ENCODE measurements around the gene JAGN1.
"Not testable (repeated sequence)": the region's sequence is repeated elsewhere in the genome, so short reads cannot be mapped to it uniquely, and the experiment has no call there.

JAGN1 gene

DNA sequence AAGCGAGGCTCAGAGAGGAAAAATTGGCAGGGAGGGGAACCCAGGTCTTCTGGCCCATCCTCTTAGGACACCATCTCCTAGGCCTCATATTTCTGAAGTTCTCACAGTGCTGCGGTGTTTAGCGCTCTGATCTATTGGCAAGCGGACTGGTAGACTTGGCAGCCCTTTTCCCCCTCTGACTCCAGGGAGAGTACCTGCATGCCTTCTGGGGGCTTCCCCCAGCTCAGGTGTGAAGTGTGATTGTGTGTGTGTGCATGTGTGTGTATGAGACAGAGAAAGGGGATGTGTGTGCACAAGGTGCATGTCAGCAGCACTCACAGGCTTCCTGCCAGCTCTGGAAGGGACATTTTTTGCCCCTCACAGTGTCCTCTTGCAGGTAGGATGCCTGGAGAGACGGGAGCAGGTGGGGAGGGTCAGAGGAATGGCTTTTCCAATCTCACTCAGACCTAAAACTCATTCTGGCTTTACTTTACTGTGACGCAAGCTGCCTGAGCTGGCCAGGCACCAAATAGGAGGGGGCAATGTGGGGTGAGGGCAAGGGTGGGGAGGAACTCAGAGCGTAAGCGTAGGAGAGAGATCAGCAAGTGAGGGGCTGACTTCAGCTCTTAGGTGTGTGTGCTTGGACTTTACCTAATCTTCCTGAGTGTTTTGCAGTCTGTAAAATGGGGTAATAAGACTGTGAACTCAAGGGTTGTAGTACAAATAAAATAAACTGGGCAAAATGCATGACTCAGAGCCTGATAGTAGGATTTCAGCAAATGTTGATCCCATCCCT, 8.2 kb downstream of the JAGN1 start:
- in situ Hi-C loops (cut with HindIII; ENCODE audit: low sequenced_read_pairs), result no loop called here
- DNase-seq (ENCODE audit: low read depth, low spot score), result no peak
- no peak overlapping the region for H3K4me3 ChIP-seq (ENCODE audit: low read depth, low read length)
- TF ChIP-seq, protein P1, sequence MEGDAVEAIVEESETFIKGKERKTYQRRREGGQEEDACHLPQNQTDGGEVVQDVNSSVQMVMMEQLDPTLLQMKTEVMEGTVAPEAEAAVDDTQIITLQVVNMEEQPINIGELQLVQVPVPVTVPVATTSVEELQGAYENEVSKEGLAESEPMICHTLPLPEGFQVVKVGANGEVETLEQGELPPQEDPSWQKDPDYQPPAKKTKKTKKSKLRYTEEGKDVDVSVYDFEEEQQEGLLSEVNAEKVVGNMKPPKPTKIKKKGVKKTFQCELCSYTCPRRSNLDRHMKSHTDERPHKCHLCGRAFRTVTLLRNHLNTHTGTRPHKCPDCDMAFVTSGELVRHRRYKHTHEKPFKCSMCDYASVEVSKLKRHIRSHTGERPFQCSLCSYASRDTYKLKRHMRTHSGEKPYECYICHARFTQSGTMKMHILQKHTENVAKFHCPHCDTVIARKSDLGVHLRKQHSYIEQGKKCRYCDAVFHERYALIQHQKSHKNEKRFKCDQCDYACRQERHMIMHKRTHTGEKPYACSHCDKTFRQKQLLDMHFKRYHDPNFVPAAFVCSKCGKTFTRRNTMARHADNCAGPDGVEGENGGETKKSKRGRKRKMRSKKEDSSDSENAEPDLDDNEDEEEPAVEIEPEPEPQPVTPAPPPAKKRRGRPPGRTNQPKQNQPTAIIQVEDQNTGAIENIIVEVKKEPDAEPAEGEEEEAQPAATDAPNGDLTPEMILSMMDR (IDR thresholded peaks at IDR 0.05; ENCODE audit: low read depth, low read length), result no peak

DNA sequence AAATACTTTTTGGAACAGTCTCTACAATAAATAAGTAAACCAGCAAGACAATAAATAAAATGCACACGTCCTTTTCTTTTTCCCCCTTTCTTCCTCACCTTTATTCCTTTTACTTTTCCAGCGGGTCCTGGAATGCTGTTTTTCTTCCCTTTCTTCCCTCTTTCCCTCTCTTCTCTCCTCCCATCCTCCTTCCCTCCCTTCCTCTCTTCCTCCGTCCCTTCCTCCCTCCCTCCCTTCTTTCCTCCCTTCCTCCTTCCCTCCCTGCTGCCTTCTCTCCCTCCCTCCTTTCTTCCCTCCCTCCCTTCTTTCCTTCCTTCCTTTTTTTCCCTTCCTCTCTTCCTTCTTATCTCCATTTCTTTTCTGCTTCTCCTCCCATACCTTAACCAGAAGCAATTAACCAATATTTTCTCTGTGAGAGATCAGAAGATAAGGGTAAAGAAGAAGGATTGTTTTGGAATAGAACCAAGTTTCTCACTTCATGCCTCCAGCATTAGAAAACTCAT, 8.9 kb downstream of the JAGN1 start:
- TF ChIP-seq, protein P1 (IDR thresholded peaks at IDR 0.05; ENCODE audit: low read depth, low read length), result no peak
- no peak overlapping the region for H3K4me3 ChIP-seq (ENCODE audit: low read depth, low read length)
- no peak for DNase-seq (ENCODE audit: low read depth, low spot score)
- in situ Hi-C loops (cut with HindIII; ENCODE audit: low sequenced_read_pairs), result no loop called here

DNA sequence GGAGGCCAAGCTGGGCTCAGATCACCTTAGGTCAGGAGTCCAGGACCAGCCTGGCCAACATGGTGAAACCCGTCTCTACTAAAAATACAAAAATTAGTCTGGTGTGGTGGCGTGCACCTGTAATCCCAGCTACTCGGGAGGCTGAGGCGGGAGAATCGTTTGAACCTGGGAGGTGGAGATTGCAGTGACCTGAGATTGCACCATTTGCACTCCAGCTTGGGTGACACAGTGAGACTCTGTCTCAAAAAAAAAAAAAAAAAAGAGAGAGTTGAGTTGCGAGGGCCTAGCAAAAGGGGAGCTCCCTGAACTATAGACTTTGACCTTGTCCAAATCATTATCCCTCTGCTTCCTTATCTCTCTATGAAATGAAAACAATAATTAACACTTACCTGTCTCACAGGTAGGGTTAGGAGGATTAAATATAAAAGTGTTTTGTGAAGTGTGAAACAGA, 10.6 kb downstream of the JAGN1 start:
- H3K4me3 ChIP-seq (ENCODE audit: low read depth, low read length); DNase-seq (ENCODE audit: low read depth, low spot score); in situ Hi-C loops (cut with HindIII; ENCODE audit: low sequenced_read_pairs): not testable (repeated sequence)

DNA sequence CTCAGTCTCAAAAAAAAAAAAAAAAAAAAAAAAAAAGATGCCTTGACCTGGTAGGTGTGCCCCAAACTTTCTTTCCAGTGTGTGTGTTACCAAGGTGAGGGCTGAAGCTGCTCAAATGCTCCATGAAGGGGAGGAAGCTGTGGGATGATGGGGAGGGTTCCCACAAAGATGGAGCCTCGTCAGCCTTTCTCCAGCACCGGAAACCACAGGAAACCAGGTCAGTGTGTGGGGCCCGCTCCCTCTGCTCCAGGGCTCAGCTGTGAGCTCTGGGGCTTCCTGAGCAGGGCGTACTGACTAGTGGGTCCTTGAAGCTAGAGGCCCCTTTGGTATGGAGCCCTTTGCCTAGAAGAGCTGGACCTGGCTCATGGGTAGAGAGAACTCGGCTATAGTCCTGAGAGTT, 11.6 kb downstream of the JAGN1 start:
- H3K4me3 ChIP-seq (ENCODE audit: low read depth, low read length), result no peak overlapping the region
- in situ Hi-C loops (cut with HindIII; ENCODE audit: low sequenced_read_pairs), result no loop called here
- TF ChIP-seq, protein P1 (IDR thresholded peaks at IDR 0.05; ENCODE audit: low read depth, low read length), result no peak
- DNase-seq (ENCODE audit: low read depth, low spot score), result no peak

DNA sequence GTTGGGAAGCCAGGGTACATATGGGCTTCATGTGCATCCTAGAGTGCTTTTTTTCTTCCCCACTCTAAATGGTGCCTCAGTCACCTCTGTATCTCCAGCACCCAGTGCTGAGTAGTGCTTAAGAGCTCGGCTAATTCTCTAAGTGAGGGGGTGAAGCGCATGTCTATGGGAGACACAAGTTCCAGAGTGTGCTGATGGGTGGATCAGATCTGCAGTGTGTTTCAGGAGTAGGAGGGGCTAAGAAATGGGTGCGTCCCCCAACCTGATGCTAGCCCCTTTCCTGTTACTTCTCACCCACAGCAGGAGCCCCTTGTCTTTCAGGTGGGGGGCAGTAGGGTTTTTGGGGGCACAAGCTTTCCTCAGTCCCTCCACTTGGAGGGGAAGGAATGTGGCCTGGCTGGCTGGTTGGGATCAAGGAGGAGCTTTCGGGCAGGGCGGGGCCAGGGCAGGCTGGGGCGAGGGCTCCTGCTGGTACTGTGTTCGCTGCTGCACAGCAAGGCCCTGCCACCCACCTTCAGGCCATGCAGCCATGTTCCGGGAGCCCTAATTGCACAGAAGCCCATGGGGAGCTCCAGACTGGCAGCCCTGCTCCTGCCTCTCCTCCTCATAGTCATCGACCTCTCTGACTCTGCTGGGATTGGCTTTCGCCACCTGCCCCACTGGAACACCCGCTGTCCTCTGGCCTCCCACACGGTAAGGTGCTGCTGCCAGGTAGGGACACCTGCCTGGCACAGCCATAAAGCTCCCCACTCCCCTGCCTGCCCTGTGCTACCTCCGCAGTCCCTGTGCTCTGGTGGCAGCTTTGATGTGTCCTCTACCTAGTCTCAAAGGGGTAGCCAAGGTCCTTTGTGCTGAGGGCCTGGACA, 12.2 kb downstream of the JAGN1 start, which contains the start of gene IL17RE:
Gene IL17RE (plus strand): TSS at position 477 of the 866 bp plus-strand sequence. CDS start 85 bp downstream, at position 562.
- TF ChIP-seq, protein P1 (IDR thresholded peaks at IDR 0.05; ENCODE audit: low read depth, low read length), result no peak
- no peak for DNase-seq (ENCODE audit: low read depth, low spot score)
- no peak within 1 kb of the TSS for H3K4me3 ChIP-seq (ENCODE audit: low read depth, low read length)
- in situ Hi-C loops (cut with HindIII; ENCODE audit: low sequenced_read_pairs), result no loop called here

DNA sequence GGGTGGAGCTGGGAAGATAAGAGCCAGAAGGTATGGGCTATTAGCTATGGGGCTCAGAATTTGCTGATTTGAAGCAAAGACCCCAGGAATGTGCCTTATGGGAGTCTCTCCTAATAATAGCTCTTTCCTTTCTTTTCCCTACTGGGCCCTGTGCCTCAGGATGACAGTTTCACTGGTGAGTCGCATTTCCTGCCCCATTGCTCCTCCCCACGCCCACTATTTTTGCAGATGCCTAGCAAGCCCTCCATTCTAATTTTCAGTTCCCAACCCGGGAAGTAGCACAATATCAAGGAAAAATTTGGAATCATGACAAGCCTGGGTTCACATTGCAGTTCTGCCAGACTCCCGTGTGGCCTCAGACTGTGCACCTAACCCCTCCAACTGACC, 12.8 kb downstream of the JAGN1 start:
- TF ChIP-seq, protein P1 (IDR thresholded peaks at IDR 0.05; ENCODE audit: low read depth, low read length), result no peak
- H3K4me3 ChIP-seq (ENCODE audit: low read depth, low read length), result no peak overlapping the region
- in situ Hi-C loops (cut with HindIII; ENCODE audit: low sequenced_read_pairs), result no loop called here
- DNase-seq (ENCODE audit: low read depth, low spot score), result peak; percentile 15

Data from astrocyte of the spinal cord (primary cell).